Testis (tissue), 3 donors: Measurements from ENCODE around the gene CCDC85A. TPM values are rescaled to one million over a fixed set of nuclear protein-coding genes. Genes with fewer than 3 reads are reported as not detected.

Experiments
- DNase-seq: peaks from one replicate; pipeline ENCODE4 v3.0.0-alpha.2; 2019
- H3K27ac ChIP-seq, 2 donors: fragments of 200-600 bp; sonication (generic); one replicate each; pipeline ENCODE4 v1.5.1; 2019
- H3K27me3 ChIP-seq: fragments of 200-600 bp; sonication (generic); one replicate; pipeline ENCODE4 v1.5.1; 2019
- H3K36me3 ChIP-seq: fragments of 200-600 bp; sonication (generic); one replicate; pipeline ENCODE4 v1.5.1; 2017; ENCODE audit warnings: low read depth; ENCODE audit errors: missing control alignments
- H3K4me1 ChIP-seq: fragments of 200-600 bp; sonication (generic); one replicate; pipeline ENCODE4 v1.5.1; 2019
- H3K4me3 ChIP-seq, 2 donors: fragments of 200-600 bp; sonication (generic); one replicate each; pipeline ENCODE4 v1.5.1; 2017 to 2019
- H3K9me3 ChIP-seq: fragments of 200-600 bp; sonication (generic); one replicate; pipeline ENCODE4 v1.5.1; 2017
- POLR2A ChIP-seq: fragments of 450-650 bp; IDR thresholded peaks from one replicate; pipeline ENCODE4 v1.6.1; 2017; ENCODE audit warnings: antibody characterized with exemption, mild to moderate bottlenecking, moderate library complexity
- WGBS, 2 donors: methylation state at CpG; one replicate each; pipeline ENCODE4 v1.1.5; 2018; 5-methylcytosine and 5-hydroxymethylcytosine counted together
- intact Hi-C: fragments of 100-400 bp; cut with DNase I; formaldehyde crosslinking; loops from one replicate; pipeline ENCODE4 v1.15.1; 2023; ENCODE audit warnings: low total_unique reads
- polyA plus RNA-seq: library from polyadenylated mRNA; stranded (reverse); fragments of 350-450 nt; fragmentation: Illumina TruSeq; extraction: RNeasy Lipid Tissue Mini Kit (QIAGEN cat#74804); gene quantifications from one replicate; pipeline ENCODE4 v1.2.3, GENCODE V29; 2014; ENCODE audit warnings: low read depth, low replicate concordance; ENCODE audit not compliant: insufficient read depth
- total RNA-seq, 2 donors: library from RNA; depleted of rRNA; stranded (reverse); fragments of >200 nt; gene quantifications; one replicate each; pipeline ENCODE4 v1.2.3, GENCODE V29; 2016
- TF ChIP-seq, protein P1 (sequence below), 3 experiments: fragments of 450-650 bp in 2 of 3; fragments of 200-600 bp in 1 of 3; sonication (generic) in 1 of 3; IDR thresholded peaks; one replicate each; pipeline ENCODE4 v1.5.1; 2016 to 2019; ENCODE audit warnings: antibody characterized with exemption in 3 of 3, mild to moderate bottlenecking in 2 of 3, moderate library complexity in 1 of 3

CCDC85A gene
- total and polyA plus RNA-seq, 3 donors from 2014 or later = 0.61 to 3.9 (median 2.9) TPM

DNA sequence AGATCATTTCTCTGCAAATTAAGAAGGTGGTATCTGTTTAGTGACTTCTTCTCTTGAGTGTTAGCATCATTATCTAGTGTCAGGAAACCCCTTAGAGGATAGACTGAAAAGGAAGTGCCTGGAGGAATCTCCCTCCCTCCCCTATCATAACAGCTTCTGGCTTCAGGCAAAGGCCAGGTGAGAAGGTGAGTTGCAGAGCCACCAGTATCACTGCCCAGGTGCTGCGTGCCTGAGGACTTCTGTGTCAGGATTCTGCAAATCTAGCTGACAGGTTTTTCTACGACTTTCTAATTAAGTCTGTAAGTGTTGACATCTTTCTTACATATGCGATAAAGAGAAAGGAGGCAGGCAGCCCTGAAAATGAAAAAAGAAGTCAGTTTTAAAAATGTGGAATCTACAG is 111.9 kb downstream of the CCDC85A start:
- TF ChIP-seq, protein P1, sequence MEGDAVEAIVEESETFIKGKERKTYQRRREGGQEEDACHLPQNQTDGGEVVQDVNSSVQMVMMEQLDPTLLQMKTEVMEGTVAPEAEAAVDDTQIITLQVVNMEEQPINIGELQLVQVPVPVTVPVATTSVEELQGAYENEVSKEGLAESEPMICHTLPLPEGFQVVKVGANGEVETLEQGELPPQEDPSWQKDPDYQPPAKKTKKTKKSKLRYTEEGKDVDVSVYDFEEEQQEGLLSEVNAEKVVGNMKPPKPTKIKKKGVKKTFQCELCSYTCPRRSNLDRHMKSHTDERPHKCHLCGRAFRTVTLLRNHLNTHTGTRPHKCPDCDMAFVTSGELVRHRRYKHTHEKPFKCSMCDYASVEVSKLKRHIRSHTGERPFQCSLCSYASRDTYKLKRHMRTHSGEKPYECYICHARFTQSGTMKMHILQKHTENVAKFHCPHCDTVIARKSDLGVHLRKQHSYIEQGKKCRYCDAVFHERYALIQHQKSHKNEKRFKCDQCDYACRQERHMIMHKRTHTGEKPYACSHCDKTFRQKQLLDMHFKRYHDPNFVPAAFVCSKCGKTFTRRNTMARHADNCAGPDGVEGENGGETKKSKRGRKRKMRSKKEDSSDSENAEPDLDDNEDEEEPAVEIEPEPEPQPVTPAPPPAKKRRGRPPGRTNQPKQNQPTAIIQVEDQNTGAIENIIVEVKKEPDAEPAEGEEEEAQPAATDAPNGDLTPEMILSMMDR (IDR thresholded peaks at IDR 0.05) = no peak
- TF ChIP-seq POLR2A = no peak
- no peaks in the 10 kb centered on the region for H3K36me3 ChIP-seq
- H3K27ac ChIP-seq = no peak overlapping the region
- H3K4me3 ChIP-seq = no peak overlapping the region
- H3K9me3 ChIP-seq = no peaks in the 10 kb centered on the region
- no peaks in the 10 kb centered on the region for H3K27me3 ChIP-seq
- WGBS, 2 donors = 67 to 70% methylated on average over 3 of the region's 3 CpGs
- intact Hi-C loops = no loop called here
- no peak for DNase-seq
- H3K4me1 ChIP-seq = no peaks in the 10 kb centered on the region

DNA sequence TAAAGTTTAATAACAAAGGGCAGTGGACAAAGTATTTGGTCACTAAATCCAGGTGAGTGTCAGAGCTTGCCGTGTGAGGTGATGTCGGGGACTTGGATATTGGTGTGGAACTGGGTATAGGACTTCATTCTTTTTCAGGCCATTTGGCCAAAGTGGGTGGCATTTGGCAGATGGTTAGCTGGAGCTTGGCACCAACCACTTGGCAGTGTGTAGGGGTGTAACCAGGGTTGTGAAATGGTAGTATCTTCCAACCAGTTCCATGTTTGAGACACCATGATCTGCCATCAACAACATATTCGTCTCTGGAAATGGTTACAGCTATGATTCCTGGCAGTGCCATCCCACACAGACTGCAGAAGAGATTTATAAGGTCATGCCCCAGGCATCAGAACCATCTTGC is 113.9 kb downstream of the CCDC85A start:
- 85 to 97% methylated on average over 3 of the region's 3 CpGs for WGBS, 2 donors
- Histone ChIP-seq H3K4me1 (no peaks in the 10 kb centered on the region), H3K4me3 (no peak overlapping the region), H3K9me3 (no peaks in the 10 kb centered on the region), H3K36me3 (no peaks in the 10 kb centered on the region), H3K27me3 (no peaks in the 10 kb centered on the region), H3K27ac (no peak overlapping the region)
- DNase-seq = no peak
- TF ChIP-seq POLR2A = no peak
- TF ChIP-seq, protein P1 (IDR thresholded peaks at IDR 0.05) = no peak
- intact Hi-C loops = no loop called here

DNA sequence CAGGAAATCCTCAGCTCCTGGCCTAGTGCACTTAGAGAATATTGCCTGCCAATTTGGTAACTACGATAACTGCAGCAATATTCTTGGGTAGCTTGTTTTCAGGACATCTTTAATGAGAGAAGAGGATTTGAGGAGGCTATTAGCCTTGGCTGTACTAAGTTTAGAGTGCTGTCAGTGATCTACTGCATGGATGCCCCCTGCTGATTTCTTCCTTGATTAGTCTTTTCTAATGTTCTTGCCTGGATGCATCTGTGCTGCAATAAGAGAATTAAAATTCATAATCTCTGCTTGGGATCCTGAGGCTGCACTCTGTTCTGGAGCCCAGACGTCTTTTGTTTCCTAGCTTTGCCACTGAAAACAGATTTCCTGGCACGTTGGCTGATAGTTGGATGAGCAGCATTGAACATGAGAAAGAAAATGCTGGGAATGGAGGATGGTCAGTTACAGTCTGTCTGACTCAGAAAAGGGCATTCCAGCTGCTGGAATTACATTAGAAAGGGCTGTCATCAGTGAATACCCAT is 115.4 kb downstream of the CCDC85A start:
- no peaks in the 10 kb centered on the region for H3K36me3 ChIP-seq
- TF ChIP-seq, protein P1 (IDR thresholded peaks at IDR 0.05) = no peak
- no peak for TF ChIP-seq POLR2A

DNA sequence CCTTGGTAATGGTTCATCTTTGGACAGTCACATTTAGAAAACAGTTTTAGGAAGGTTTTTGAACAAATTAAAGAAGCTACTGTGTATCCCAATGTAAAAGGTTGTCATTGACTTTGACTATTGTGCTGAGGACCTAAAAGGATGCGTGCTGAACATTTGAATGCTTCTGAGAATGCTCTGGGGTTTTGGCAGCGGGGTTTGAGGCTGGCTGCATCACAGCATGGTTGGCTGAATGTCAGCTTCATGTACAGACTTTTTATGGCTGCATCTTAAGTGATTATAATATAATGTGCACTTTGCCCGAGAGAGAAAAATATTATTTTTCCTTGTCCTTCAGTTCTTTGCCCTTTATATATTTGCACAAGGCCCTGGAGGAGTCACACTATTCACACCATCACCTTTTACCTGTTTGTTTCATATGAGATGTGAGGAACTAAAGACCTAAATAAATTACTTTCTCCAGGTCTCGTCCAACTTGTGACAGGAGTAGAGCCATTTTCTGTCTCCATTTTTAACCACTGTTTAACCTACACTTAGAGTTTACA is 125.9 kb downstream of the CCDC85A start:
- no peaks in the 10 kb centered on the region for H3K4me1 ChIP-seq
- no peak overlapping the region for H3K4me3 ChIP-seq
- WGBS, 2 donors = 58 to 80% methylated on average over 4 of the region's 4 CpGs
- no peaks in the 10 kb centered on the region for H3K36me3 ChIP-seq
- H3K27ac ChIP-seq = no peak overlapping the region
- TF ChIP-seq, protein P1 (IDR thresholded peaks at IDR 0.05) = no peak
- TF ChIP-seq POLR2A = no peak
- intact Hi-C loops = no loop called here
- no peaks in the 10 kb centered on the region for H3K9me3 ChIP-seq
- no peaks in the 10 kb centered on the region for H3K27me3 ChIP-seq
- DNase-seq = no peak

More for the DNA sequence above, 115.4 kb downstream of the CCDC85A start:
- Histone ChIP-seq H3K27ac (no peak overlapping the region), H3K4me1 (no peaks in the 10 kb centered on the region), H3K9me3 (no peaks in the 10 kb centered on the region), H3K4me3 (no peak overlapping the region), H3K27me3 (no peaks in the 10 kb centered on the region)
- intact Hi-C loops = no loop called here
- no peak for DNase-seq
- WGBS, 2 donors = 61 to 67% methylated on average over 3 of the region's 3 CpGs

DNA sequence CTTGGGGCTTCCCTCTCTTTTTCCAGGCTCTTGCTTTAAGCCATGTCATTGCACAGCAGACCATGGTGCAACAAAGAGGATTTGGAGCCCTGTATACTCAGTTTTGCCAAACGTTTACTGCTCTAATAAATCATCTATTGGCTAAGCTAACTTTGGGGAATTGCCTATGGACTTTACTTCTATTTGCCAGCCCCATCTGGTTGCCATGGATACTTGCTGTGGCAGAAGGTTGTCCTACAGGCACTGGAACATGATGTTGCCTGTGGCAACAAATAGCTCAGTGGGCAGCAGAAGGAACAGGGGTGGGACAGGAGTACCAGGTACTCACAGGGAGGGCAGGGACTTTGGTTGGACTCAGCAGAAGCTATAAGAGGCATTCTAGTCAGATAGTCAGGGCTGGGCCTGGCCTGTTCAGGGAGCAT is 129.7 kb downstream of the CCDC85A start:
- intact Hi-C loops = no loop called here
- DNase-seq = no peak
- Histone ChIP-seq H3K27me3 (no peaks in the 10 kb centered on the region), H3K4me3 (no peak overlapping the region), H3K27ac (no peak overlapping the region), H3K4me1 (no peaks in the 10 kb centered on the region), H3K9me3 (no peaks in the 10 kb centered on the region), H3K36me3 (no peaks in the 10 kb centered on the region)
- 42 to 55% methylated on average over 1 of the region's 1 CpG for WGBS, 2 donors
- TF ChIP-seq, protein P1 (IDR thresholded peaks at IDR 0.05) = no peak
- no peak for TF ChIP-seq POLR2A
